HG03196 (cell line): ENCODE results near the gene SH2D7.

ENCODE experiments used
- ATAC-seq: cut with Tn5 transposase; IDR thresholded peaks from one replicate; pipeline ENCODE4 v1.9.1; 2021; ENCODE audit not compliant: unreplicated experiment

SH2D7 gene

GRCh38 chr15:78092261-78093041 is at the start of gene SH2D7:
TSS of gene SH2D7 (plus strand) at chr15:78092561. CDS start at chr15:78092585, 24 bp downstream.
- ATAC-seq: no peak

- no peak for ATAC-seq
These were observed 47.8 kb upstream of the SH2D7 start for GRCh38 chr15:78044407-78045155.

- ATAC-seq: no peak
These were observed 47.2 kb upstream of the SH2D7 start for GRCh38 chr15:78045189-78045588.

GRCh38 chr15:78046796-78047341 is 45.5 kb upstream of the SH2D7 start:
- no peak for ATAC-seq

GRCh38 chr15:78047761-78048627 is 44.4 kb upstream of the SH2D7 start:
- ATAC-seq: no peak

GRCh38 chr15:78048628-78048920 is 43.8 kb upstream of the SH2D7 start:
- ATAC-seq: no peak

- ATAC-seq: peak; percentile 53
These were observed 42.5 kb upstream of the SH2D7 start for GRCh38 chr15:78049691-78050440.

GRCh38 chr15:78050441-78050809 is 41.9 kb upstream of the SH2D7 start:
- ATAC-seq: no peak

- ATAC-seq: no peak
These were observed 41.5 kb upstream of the SH2D7 start for GRCh38 chr15:78050826-78051225.

- no peak for ATAC-seq
These were observed 40.8 kb upstream of the SH2D7 start for GRCh38 chr15:78051596-78051995.

GRCh38 chr15:78052001-78052401 is 40.4 kb upstream of the SH2D7 start:
- ATAC-seq: no peak

GRCh38 chr15:78052545-78052944 is 39.8 kb upstream of the SH2D7 start:
- ATAC-seq: no peak

- no peak for ATAC-seq
These were observed 37.8 kb upstream of the SH2D7 start for GRCh38 chr15:78054518-78054917.

- no peak for ATAC-seq
These were observed 37.4 kb upstream of the SH2D7 start for GRCh38 chr15:78054966-78055365.

GRCh38 chr15:78055919-78056713 is 36.2 kb upstream of the SH2D7 start:
- no peak for ATAC-seq

GRCh38 chr15:78056714-78057269 is 35.6 kb upstream of the SH2D7 start:
- ATAC-seq: no peak

GRCh38 chr15:78057803-78058202 is 34.6 kb upstream of the SH2D7 start:
- no peak for ATAC-seq

- no peak for ATAC-seq
These were observed 33.9 kb upstream of the SH2D7 start for GRCh38 chr15:78058401-78058935.

- ATAC-seq: no peak
These were observed 33.1 kb upstream of the SH2D7 start for GRCh38 chr15:78059110-78059839.
